Heart left ventricle (tissue), 13 donors: ENCODE measurements around the gene CDH10.

Experiments
- CTCF ChIP-seq, 12 donors: fragments of 200-600 bp; sonication (generic) in 4 of 12; IDR thresholded peaks; one replicate each; pipeline versions ENCODE4 v1.5.0 to v1.8.0; 2018 to 2022; ENCODE audit warnings: antibody characterized with exemption in 12 of 12, mild to moderate bottlenecking in 5 of 12
- POLR2A ChIP-seq, 2 donors: fragments of 450-650 bp; IDR thresholded peaks; one replicate each; pipeline ENCODE4 v1.6.1; 2017; ENCODE audit warnings: antibody characterized with exemption in 2 of 2, mild to moderate bottlenecking in 2 of 2, moderate library complexity in 2 of 2
- donor health status: ischemic (EF 13 %, LVEDD 7.1; RV severe dilation, severe dysfunction).
- donor health status: DM: no; HTN: yes; CAD: no.
- donor health status: DM: no; HTN: no; CAD: no.
- donor health status: ischemic (EF 25% LVEDD 6.9; RV normal size, moderate dysfunction).
- donor health status: ischemic (EF 25% LVEDD 5.7; RV mildly dilated, moderate dysfunction).
- donor health status: ischemic (EF 35%, LVEDD 5.7; RV mildly dilated, moderate dysfunction).
- donor health status: nonischemic (EF 11% LVEDD 7.7; RV severe dilation, severe dysfunction).
- donor health status: DM: yes; HTN: yes; CAD: no.
- donor health status: PGD.
- donor health status: ischemic (EF 29% LVEDD 5.4; RV normal size, mild dysfunction).
- donor health status: nonischemic (EF 23%, LVEDD 6.1; RV moderate dilation, normal function).

- TF ChIP-seq CTCF (IDR thresholded peaks at IDR 0.05) (no peak), POLR2A (IDR thresholded peaks at IDR 0.05) (no peak)
Observed at GRCh38 chr5:24444414-24444813, 200.4 kb downstream of the CDH10 start.
